Measurements from ENCODE around the gene VCL.
"Not testable (repeated sequence)": the region's sequence is repeated elsewhere in the genome, so short reads cannot be mapped to it uniquely, and the experiment has no call there.

The VCL gene

GRCh38 chr10:74000892-74001669 is 3.2 kb downstream of the VCL start:
- DNase-seq (ENCODE audit: low read depth in 2 of 2, low spot score in 1 of 2) = no peak

- DNase-seq (ENCODE audit: low read depth in 2 of 2, low spot score in 1 of 2) = no peak
Measured at GRCh38 chr10:74006269-74006668, 8.4 kb downstream of the VCL start.

GRCh38 chr10:74008212-74008731 is 10.4 kb downstream of the VCL start:
- no peak for DNase-seq (ENCODE audit: low read depth in 2 of 2, low spot score in 1 of 2)

GRCh38 chr10:74011017-74011416 is 13.1 kb downstream of the VCL start:
- no peak for DNase-seq (ENCODE audit: low read depth in 2 of 2, low spot score in 1 of 2)

GRCh38 chr10:74011770-74012169 is 13.9 kb downstream of the VCL start:
- no peak for DNase-seq (ENCODE audit: low read depth in 2 of 2, low spot score in 1 of 2)

GRCh38 chr10:74012480-74012879 is 14.6 kb downstream of the VCL start:
- DNase-seq (ENCODE audit: low read depth in 2 of 2, low spot score in 1 of 2) = no peak

- DNase-seq (ENCODE audit: low read depth in 2 of 2, low spot score in 1 of 2) = no peak
Measured at GRCh38 chr10:74013004-74013403, 15.1 kb downstream of the VCL start.

GRCh38 chr10:74014574-74014973 is 16.7 kb downstream of the VCL start:
- DNase-seq (ENCODE audit: low read depth in 2 of 2, low spot score in 1 of 2) = not testable (repeated sequence)

GRCh38 chr10:74018241-74018640 is 20.3 kb downstream of the VCL start:
- DNase-seq (ENCODE audit: low read depth in 2 of 2, low spot score in 1 of 2) = no peak

GRCh38 chr10:74021248-74022055 is 23.5 kb downstream of the VCL start:
- no peak for DNase-seq (ENCODE audit: low read depth in 2 of 2, low spot score in 1 of 2)

GRCh38 chr10:74022926-74023629 is 25.2 kb downstream of the VCL start:
- no peak for DNase-seq (ENCODE audit: low read depth in 2 of 2, low spot score in 1 of 2)

- DNase-seq (ENCODE audit: low read depth in 2 of 2, low spot score in 1 of 2) = no peak
Measured at GRCh38 chr10:74024600-74024999, 26.7 kb downstream of the VCL start.

- DNase-seq (ENCODE audit: low read depth in 2 of 2, low spot score in 1 of 2) = no peak
Measured at GRCh38 chr10:74025380-74025978, 27.6 kb downstream of the VCL start.

- DNase-seq (ENCODE audit: low read depth in 2 of 2, low spot score in 1 of 2) = no peak
Measured at GRCh38 chr10:74026428-74027015, 28.6 kb downstream of the VCL start.

GRCh38 chr10:74027702-74028101 is 29.8 kb downstream of the VCL start:
- DNase-seq (ENCODE audit: low read depth in 2 of 2, low spot score in 1 of 2) = no peak

GRCh38 chr10:74029943-74030342 is 32.0 kb downstream of the VCL start:
- no peak for DNase-seq (ENCODE audit: low read depth in 2 of 2, low spot score in 1 of 2)

GRCh38 chr10:74032208-74032607 is 34.3 kb downstream of the VCL start:
- not testable (repeated sequence) for DNase-seq (ENCODE audit: low read depth in 2 of 2, low spot score in 1 of 2)

- no peak for DNase-seq (ENCODE audit: low read depth in 2 of 2, low spot score in 1 of 2)
Measured at GRCh38 chr10:74032900-74033655, 35.2 kb downstream of the VCL start.

GRCh38 chr10:74033702-74034101 is 35.8 kb downstream of the VCL start:
- no peak for DNase-seq (ENCODE audit: low read depth in 2 of 2, low spot score in 1 of 2)

- no peak for DNase-seq (ENCODE audit: low read depth in 2 of 2, low spot score in 1 of 2)
Measured at GRCh38 chr10:74034301-74034700, 36.4 kb downstream of the VCL start.

Measured in stimulated activated CD8-positive, alpha-beta memory T cell treated with anti-CD3 and anti-CD28 coated beads, Interleukin-4, amount 100 ng/mL, for 4 hours (primary cell).